SIG-M5 (cell line): ENCODE data around the gene TSHZ1.
A peak's percentile ranks its signal among the peaks of the same experiment; 100 is the strongest.

Experiments
- DNase-seq: peaks from one replicate; lab custom pipeline; 2025; lab: John Stamatoyannopoulos, UW

Gene TSHZ1

GRCh38 chr18:75208836-75209128, 1.8 kb upstream of the TSHZ1 start:
- DNase-seq = no peak

GRCh38 chr18:75209129-75209950, 1.3 kb upstream of the TSHZ1 start, which contains the start of gene PTGR3:
Gene PTGR3, minus strand, starts transcription at chr18:75209139. Its CDS starts 81 bp downstream, at chr18:75209058.
- peak; percentile 35 for DNase-seq

GRCh38 chr18:75209951-75210258, 692 bp upstream of the TSHZ1 start:
- DNase-seq = no peak

GRCh38 chr18:75211002-75211621, 515 bp downstream of the TSHZ1 start:
- no peak for DNase-seq

- DNase-seq = no peak
Measured at GRCh38 chr18:75211626-75211952, 992 bp downstream of the TSHZ1 start.

- no peak for DNase-seq
Measured at GRCh38 chr18:75211953-75212750, 1.6 kb downstream of the TSHZ1 start.

- DNase-seq = no peak
Measured at GRCh38 chr18:75212751-75213090, 2.1 kb downstream of the TSHZ1 start.

- DNase-seq = no peak
Measured at GRCh38 chr18:75213611-75214331, 3.2 kb downstream of the TSHZ1 start.

- DNase-seq = no peak
Measured at GRCh38 chr18:75214332-75214690, 3.7 kb downstream of the TSHZ1 start.

GRCh38 chr18:75214766-75215510, 4.3 kb downstream of the TSHZ1 start:
- no peak for DNase-seq

GRCh38 chr18:75215663-75216062, 5.1 kb downstream of the TSHZ1 start:
- no peak for DNase-seq

- no peak for DNase-seq
Measured at GRCh38 chr18:75216212-75216910, 5.8 kb downstream of the TSHZ1 start.

GRCh38 chr18:75216911-75217689, 6.5 kb downstream of the TSHZ1 start:
- DNase-seq = no peak

GRCh38 chr18:75218065-75218923, 7.7 kb downstream of the TSHZ1 start:
- no peak for DNase-seq

- DNase-seq = no peak
Measured at GRCh38 chr18:75219745-75220375, 9.3 kb downstream of the TSHZ1 start.

- no peak for DNase-seq
Measured at GRCh38 chr18:75220551-75221355, 10.2 kb downstream of the TSHZ1 start.

- DNase-seq = no peak
Measured at GRCh38 chr18:75221397-75221796, 10.8 kb downstream of the TSHZ1 start.

GRCh38 chr18:75221897-75222296, 11.3 kb downstream of the TSHZ1 start:
- DNase-seq = no peak
